Measurements from ENCODE around the gene PSMG1. TPM values are rescaled to one million over a fixed set of nuclear protein-coding genes. Genes with fewer than 3 reads are reported as not detected.

The PSMG1 gene
- total RNA-seq, 1 experiment from 2014 or later, result 50.0 TPM

- peaks cover 9% of the 10 kb centered on the region for H3K36me3 Mint-ChIP-seq (ENCODE audit: insufficient read depth, unreplicated experiment)
- no peak for DNase-seq
- CTCF ChIA-PET, result no interaction called here
- intact Hi-C loops (cut with micrococcal nuclease; ENCODE audit: unreplicated experiment), result no loop called here
- no peaks in the 10 kb centered on the region for H3K9me3 Mint-ChIP-seq (ENCODE audit: low read depth, unreplicated experiment)
- no peaks in the 10 kb centered on the region for H3K27me3 Mint-ChIP-seq (ENCODE audit: unreplicated experiment)
- H3K4me3 Mint-ChIP-seq (ENCODE audit: low read depth, unreplicated experiment), result no peak overlapping the region
- no peak for TF ChIP-seq CTCF (IDR thresholded peaks at IDR 0.05; ENCODE audit: unreplicated experiment)
- no peak overlapping the region for H3K27ac Mint-ChIP-seq (ENCODE audit: unreplicated experiment)
- no TSS peak for BruUV-seq (replicated peaks)
- H3K4me1 Mint-ChIP-seq (ENCODE audit: low read depth, unreplicated experiment), result no peaks in the 10 kb centered on the region
These were observed 5.4 kb upstream of the PSMG1 start for GRCh38 chr21:39188521-39189139.

- H3K27me3 Mint-ChIP-seq (ENCODE audit: unreplicated experiment), result no peaks in the 10 kb centered on the region
- no TSS peak for BruUV-seq (replicated peaks)
- no peak for TF ChIP-seq CTCF (IDR thresholded peaks at IDR 0.05; ENCODE audit: unreplicated experiment)
- H3K27ac Mint-ChIP-seq (ENCODE audit: unreplicated experiment), result no peak overlapping the region
- CTCF ChIA-PET, result no interaction called here
- intact Hi-C loops (cut with micrococcal nuclease; ENCODE audit: unreplicated experiment), result no loop called here
- H3K4me3 Mint-ChIP-seq (ENCODE audit: low read depth, unreplicated experiment), result no peak overlapping the region
- DNase-seq, result no peak
- H3K4me1 Mint-ChIP-seq (ENCODE audit: low read depth, unreplicated experiment), result no peaks in the 10 kb centered on the region
- no peaks in the 10 kb centered on the region for H3K9me3 Mint-ChIP-seq (ENCODE audit: low read depth, unreplicated experiment)
- H3K36me3 Mint-ChIP-seq (ENCODE audit: insufficient read depth, unreplicated experiment), result peaks cover 23% of the 10 kb centered on the region
These were observed 3.9 kb upstream of the PSMG1 start for GRCh38 chr21:39187141-39187540.

- H3K9me3 Mint-ChIP-seq (ENCODE audit: low read depth, unreplicated experiment), result no peaks in the 10 kb centered on the region
- CTCF ChIA-PET, result no interaction called here
- DNase-seq, result no peak
These were observed 3.4 kb upstream of the PSMG1 start for GRCh38 chr21:39186676-39187075.

GRCh38 chr21:39185157-39185556 lies 1.9 kb upstream of the PSMG1 start:
- Mint-ChIP-seq H3K36me3 (ENCODE audit: insufficient read depth, unreplicated experiment) (peaks cover 24% of the 10 kb centered on the region), H3K9me3 (ENCODE audit: low read depth, unreplicated experiment) (no peaks in the 10 kb centered on the region), H3K27me3 (ENCODE audit: unreplicated experiment) (no peaks in the 10 kb centered on the region), H3K4me3 (ENCODE audit: low read depth, unreplicated experiment) (no peak overlapping the region), H3K4me1 (ENCODE audit: low read depth, unreplicated experiment) (no peaks in the 10 kb centered on the region), H3K27ac (ENCODE audit: unreplicated experiment) (no peak overlapping the region)
- DNase-seq, result no peak
- CTCF ChIA-PET, result no interaction called here
- intact Hi-C loops (cut with micrococcal nuclease; ENCODE audit: unreplicated experiment), result no loop called here
- no peak for TF ChIP-seq CTCF (IDR thresholded peaks at IDR 0.05; ENCODE audit: unreplicated experiment)
- BruUV-seq (replicated peaks), result no TSS peak

More at GRCh38 chr21:39186676-39187075, 3.4 kb upstream of the PSMG1 start:
- Mint-ChIP-seq H3K36me3 (ENCODE audit: insufficient read depth, unreplicated experiment) (peaks cover 24% of the 10 kb centered on the region), H3K27me3 (ENCODE audit: unreplicated experiment) (no peaks in the 10 kb centered on the region), H3K4me3 (ENCODE audit: low read depth, unreplicated experiment) (no peak overlapping the region), H3K4me1 (ENCODE audit: low read depth, unreplicated experiment) (no peaks in the 10 kb centered on the region), H3K27ac (ENCODE audit: unreplicated experiment) (no peak overlapping the region)
- no peak for TF ChIP-seq CTCF (IDR thresholded peaks at IDR 0.05; ENCODE audit: unreplicated experiment)
- intact Hi-C loops (cut with micrococcal nuclease; ENCODE audit: unreplicated experiment), result no loop called here
- BruUV-seq (replicated peaks), result no TSS peak
